Measurements from ENCODE around the gene ENOSF1.

The ENOSF1 gene

DNA sequence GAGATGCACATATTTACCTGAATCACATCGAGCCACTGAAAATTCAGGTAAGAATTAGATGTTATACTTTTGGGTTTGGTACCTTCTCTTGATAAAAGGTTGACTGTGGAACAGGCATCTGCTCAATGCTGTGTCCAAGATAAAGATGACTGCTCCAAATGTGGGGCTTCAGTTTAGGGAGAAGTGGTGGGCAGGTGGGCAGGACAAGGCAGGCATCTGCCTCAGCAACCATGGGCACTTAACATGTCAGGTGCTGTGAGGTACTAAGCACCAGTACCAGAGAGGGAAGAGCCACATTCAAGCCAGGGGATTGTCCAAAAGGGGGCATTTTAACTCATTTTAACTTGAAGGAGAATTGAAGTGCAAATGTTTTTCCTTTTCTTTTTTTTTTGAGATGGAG is 41.0 kb downstream of the ENOSF1 start:
- no peak for DNase-seq

DNA sequence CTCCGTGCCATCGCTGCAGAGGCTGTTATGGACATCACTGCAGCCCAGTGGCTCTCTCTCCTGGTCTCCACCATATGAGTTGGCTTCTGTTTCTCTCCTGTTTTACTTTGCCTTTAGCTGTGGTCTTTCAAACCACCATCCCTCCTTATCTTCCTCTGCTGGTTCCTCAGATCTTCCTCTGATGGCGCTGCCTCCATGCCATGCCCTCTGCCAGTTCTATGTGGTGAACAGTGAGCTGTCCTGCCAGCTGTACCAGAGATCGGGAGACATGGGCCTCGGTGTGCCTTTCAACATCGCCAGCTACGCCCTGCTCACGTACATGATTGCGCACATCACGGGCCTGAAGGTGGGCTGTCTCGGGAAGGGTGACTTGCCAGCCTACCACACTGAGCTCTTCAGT is 41.9 kb downstream of the ENOSF1 start:
- DNase-seq: no peak

DNA sequence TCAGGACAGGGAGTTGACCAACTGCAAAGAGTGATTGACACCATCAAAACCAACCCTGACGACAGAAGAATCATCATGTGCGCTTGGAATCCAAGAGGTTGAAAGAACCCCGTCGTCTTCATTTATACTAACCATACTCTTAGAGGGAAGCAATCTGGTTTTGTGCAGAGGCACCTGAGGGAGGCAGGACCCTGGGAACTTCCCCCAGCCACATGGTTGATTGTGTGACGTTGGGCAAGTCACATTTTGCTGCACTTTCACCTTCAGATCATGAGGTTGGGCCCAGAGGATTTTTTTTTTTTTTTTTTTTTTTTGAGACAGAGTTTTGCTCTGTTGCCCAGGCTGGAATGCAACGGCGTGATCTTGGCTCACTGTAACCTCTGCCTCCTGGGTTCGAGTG is 43.4 kb downstream of the ENOSF1 start:
- no peak for DNase-seq

DNA sequence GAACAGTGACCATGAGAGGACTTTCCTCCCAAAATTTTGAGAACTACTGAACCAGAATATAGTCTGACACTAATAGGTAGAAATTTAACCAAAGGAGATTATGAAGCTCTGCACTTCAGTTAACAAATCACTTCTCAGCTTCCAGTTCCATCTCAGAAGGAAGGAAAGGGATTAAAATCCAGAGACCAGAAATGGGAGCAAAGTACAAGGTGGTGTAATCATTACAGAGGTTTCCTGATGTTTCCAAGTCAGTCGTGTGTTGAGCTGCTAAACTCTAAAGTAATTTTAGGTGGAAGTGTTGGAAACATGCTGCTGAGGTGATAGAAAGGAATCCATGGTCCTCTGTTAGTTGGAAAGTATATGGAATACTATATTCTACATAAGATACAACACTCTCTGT is 44.2 kb downstream of the ENOSF1 start:
- DNase-seq: no peak

DNA sequence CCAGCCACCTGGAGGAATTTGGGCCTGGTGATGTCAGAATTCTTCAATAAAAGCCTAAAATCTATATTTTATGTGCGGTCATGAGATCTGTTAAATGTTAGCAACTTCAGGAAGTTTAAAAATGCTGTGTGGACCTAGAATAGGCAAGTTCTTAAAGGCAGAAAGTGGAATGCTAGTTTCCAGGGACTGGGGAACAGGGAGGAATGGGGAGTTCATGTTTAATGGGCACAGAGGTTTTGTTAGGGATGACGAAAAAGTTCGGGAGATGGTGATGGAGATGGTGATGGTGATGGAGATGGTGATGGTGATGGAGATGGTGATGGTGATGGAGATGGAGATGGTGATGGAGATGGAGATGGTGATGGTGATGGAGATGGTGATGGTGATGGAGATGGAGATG is 45.8 kb downstream of the ENOSF1 start:
- DNase-seq: no peak

DNA sequence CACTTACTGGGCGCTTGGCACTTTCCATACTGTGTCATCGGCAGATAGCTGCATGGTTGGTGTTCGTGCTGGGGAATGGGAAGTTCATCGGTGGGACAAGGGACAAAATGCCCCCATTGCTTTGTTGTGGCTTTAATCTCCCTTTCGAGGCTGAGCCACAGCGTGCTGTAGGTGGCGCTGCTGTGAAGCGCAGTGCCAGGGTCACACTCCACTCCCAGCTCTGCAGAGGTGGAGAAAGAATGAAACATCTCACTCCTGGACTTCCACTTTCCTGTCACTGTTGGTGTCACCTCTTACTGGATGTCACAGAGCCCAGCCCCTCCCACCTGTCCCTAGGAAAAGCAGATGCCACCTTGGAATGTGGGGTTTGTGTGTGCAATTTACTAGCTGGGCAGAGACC is 46.3 kb downstream of the ENOSF1 start:
- no peak for DNase-seq

DNA sequence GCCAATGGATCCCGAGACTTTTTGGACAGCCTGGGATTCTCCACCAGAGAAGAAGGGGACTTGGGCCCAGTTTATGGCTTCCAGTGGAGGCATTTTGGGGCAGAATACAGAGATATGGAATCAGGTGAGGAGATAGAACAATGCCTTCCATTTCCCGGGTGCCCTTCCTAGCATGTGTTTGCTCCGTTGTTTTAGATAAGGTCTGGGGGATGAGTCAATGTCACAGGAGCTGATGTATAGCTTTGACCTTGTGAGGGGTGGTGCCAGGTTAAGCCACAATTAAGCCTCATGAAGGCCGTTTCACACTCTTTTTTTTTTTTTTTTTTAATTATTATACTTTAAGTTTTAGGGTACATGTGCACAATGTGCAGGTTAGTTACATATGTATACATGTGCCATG is 50.2 kb downstream of the ENOSF1 start:
- no peak for DNase-seq

DNA sequence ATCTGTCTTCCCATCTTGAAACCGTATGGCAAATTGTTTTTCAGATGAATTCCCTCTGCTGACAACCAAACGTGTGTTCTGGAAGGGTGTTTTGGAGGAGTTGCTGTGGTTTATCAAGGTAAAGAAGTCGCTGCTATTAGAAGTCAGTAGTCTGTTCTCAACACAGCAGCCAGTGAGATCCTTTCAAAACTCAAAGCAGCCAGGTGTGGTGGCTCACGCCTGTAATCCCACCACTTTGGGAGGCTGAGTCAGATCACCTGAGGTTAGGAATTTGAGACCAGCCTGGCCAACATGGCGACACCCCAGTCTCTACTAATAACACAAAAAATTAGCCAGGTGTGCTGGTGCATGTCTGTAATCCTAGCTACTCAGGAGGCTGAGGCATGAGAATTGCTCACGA is 52.8 kb downstream of the ENOSF1 start:
- DNase-seq: no peak

DNA sequence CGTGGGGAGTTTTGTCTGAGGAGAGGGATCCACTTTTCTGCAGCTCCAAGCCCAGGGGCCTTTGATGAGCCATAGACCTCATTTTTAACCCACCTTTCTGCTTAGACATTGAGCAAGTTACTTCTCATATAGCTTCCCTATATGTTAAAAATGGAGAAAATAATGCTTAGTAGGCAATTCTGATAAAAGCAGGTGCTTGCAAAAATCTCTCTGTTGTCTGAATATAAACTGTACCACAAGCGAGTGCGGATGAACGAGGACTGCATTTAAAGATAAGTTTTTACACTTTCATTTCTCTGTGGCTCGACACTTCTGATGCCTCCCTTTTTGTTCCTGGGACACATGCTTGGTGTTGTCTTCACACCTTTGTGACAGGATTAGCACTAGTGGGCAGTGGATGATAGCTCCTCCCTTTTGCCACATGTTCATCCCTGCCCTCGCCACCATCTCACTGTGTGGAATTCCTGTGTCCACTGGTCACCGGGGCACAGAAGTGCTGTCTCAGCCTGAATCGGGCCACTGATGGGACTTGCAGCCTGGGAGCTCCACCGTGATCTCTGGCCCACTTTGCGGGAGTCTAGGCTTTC is 53.4 kb downstream of the ENOSF1 start:
- DNase-seq: no peak

DNA sequence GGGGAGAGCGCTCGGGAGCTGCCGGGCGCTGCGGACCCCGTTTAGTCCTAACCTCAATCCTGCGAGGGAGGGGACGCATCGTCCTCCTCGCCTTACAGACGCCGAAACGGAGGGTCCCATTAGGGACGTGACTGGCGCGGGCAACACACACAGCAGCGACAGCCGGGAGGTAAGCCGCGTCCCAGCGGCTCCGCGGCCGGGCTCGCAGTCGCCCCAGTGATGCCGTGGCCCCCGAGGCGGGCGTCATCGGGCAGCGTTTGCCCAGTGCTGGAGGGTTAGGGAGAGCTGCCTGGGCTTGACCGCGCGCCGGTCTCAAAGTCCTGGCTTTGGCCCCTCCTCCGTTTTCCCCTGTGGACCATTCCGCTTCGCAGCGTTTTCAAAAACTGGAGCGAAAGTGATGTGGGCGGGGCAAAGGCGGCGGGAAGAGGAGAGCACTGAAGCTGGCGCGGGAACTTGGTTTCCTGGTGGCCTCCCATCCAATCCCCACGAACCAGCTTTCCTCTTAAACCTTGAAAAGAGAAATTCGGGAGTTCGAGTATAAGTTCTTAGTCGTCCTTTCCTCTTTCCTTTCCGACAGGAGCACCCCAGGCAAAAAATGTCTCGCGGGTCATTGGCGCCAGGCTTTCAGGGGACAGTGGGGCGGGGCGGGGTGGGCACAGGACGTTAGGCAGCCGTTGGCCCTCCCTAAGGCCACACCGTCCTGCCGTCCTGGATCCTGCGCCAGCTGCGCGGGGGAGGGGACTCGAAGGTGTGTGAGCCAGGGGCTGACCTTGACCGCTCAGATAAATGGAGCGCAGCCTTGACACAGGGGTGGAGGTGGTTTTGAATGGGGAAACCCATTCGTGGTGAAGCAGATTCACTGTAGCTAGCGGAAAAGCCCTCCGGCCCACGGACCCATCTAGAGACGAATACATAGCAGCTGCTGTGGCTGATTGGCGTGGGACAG is 54.2 kb downstream of the ENOSF1 start:
- DNase-seq: peak; percentile 58

DNA sequence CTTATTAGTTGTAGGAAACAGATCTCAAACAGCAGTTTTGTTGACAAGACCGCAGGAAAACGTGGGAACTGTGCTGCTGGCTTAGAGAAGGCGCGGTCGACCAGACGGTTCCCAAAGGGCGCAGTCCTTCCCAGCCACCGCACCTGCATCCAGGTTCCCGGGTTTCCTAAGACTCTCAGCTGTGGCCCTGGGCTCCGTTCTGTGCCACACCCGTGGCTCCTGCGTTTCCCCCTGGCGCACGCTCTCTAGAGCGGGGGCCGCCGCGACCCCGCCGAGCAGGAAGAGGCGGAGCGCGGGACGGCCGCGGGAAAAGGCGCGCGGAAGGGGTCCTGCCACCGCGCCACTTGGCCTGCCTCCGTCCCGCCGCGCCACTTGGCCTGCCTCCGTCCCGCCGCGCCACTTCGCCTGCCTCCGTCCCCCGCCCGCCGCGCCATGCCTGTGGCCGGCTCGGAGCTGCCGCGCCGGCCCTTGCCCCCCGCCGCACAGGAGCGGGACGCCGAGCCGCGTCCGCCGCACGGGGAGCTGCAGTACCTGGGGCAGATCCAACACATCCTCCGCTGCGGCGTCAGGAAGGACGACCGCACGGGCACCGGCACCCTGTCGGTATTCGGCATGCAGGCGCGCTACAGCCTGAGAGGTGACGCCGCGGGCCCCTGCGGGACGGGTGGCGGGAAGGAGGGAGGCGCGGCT is 55.0 kb downstream of the ENOSF1 start, which contains the start of gene TYMS:
TSS of gene TYMS (plus strand) at position 343 of the 690 bp plus-strand sequence. CDS start at position 433, 90 bp downstream.
- no peak for DNase-seq

DNA sequence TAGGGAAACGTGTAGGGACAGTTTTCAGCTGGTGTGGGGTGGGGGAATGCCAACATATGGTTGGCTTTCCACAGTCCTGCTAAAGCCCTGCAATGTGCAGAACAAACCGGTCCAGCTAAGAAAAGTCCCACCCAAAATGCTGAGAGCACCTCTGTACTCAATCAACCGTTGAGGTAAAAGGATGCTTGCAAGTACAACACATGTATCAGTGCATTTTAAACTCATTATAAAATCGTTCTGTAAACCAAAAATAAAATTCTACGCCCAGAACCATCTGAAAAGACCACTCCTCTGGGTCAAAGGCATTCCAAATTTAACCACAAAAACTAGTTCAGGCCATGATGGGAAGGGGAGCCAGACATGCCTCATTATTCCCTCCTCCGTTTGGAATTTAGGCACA is 57.0 kb downstream of the ENOSF1 start:
- no peak for DNase-seq

DNA sequence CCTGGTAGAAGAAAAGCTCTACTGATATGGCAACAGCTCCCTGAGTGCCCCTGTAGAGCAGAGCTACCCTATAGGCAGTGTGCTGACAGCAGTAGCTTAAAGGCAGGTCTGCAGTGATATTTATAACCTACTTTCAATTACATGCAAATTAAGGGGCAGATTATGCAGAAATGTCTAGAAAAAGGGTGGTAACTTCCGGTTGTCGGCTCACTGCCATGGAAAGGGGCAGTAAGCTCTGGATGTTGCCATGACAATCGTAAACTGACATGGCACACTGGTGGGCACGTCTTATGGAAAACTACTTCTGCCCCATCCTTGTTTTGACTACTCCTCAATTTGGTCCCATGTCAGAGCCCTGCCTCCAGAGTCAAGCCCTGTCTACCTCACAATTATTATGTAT is 57.8 kb downstream of the ENOSF1 start:
- no peak for DNase-seq

DNA sequence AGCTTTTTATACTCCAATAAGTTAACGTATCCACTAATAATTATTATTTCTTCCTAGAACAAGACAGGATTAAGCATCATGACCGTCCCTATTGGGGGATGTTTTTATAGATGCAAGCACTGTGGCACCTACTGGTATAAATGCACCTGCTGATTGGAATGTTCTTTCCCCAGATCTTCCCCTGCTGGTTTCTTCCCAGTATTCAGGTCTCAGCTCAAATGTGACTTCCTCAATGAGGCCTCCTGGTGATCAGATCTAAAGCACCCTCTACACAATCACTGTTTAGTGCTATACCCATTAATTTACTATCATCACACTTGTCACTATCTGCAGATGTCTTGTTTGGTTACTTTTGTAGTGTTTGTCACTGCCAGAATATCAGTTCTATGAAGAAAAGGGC is 58.9 kb downstream of the ENOSF1 start:
- no peak for DNase-seq

DNA sequence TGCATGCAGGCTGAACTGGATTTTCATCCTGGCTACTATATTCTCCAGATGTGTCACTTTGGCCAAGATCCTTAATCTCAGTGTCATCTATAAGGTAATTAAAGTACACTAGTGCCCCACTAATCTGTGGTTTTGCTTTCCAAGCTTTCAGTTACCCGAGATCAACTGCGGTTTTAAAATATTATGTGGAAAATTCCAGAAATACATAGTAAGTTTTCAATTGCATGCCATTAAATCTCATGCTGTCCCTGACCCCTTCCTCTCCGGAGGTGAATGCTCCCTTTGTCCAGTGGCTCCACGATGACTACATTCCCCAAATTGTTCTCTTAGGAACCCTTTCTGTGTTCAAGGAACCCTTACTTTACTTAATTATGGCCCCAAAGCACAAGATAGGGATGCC is 60.3 kb downstream of the ENOSF1 start:
- no peak for DNase-seq

DNA sequence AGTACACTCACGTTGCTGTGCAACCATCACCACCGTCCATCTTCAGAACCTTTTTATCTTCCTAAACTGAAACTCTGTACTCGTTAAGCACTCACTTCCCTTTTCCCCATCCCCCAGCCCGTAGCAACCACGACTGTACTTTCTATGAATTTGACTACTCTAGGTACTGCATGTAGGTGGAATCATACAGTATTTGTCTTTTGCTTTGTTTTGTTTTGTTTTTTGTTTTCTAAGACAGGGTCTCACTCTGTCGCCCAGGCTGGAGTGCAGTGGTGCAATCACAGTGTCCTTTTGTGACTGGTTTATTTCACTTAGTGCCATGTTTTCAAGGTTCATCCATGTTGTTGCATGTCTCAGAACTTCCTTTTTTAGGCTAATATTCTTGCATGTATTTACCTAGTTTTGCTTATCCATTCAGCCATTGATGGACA is 62.0 kb downstream of the ENOSF1 start:
- DNase-seq: no peak

DNA sequence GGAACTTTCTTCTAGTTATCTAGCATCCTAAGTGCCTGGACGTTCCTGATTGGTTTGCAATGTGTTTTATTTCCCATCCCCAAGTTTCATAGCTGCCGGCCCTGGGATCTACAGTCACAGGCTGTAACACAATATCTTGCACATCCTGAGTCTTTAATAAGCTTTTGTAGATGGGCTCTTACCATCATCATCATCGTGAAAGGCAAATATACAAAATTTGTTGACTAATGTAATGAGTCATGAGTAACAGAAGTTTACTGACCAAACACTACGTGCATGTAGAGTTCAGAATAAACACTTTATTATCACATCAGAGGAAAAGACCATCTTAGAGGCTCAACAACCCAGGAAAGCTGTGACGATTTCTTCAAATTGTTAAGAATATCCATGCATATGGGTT is 63.1 kb downstream of the ENOSF1 start:
- no peak for DNase-seq

DNA sequence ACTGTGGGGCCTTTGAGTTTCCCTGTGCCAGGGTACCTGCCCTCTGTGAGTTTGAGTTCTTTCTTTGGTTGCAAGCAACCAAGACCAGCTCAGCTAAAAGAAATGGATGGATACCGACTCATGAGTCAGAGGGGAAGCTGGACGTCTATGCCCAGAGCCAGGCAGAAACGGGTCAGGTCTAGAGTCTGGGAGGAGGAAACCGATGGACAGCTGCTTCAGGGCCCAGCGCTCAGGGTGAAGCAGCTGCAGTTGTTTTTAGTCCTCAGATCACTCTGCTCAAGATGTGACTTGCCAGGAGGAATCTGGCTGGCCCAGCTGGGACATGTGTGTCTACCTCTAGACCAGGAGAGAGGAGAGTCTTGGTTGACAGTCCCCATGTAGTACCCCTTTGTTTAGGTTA is 65.1 kb downstream of the ENOSF1 start:
- no peak for DNase-seq

DNA sequence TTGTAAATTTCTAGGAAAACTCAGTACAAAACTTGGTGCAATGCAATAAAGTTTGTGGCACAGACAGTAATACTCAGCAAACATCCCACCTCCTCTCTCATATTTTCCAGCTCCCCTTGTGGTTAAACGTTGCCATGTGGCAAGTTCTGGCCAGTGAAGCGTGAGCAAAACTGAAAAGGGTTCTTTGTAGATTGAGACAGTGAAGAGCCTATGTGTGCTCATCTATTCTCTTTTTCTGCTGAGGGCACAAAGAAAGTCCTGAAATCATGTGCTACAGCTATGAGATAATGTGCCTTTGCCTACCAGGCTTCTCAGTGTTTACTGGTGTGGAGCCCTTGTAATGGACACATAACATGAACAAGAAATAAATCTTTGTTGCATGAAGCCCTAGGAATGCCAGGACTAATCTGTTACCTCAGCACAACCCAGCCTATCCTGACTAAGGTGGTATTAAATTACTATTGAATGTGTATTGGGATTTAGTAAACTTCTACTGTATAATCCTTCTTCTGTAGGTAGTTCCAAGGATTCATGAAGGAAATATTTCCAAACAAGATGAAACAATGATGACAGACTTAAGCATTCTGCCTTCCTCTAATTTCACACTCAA is 67.9 kb downstream of the ENOSF1 start:
- DNase-seq: no peak

DNA sequence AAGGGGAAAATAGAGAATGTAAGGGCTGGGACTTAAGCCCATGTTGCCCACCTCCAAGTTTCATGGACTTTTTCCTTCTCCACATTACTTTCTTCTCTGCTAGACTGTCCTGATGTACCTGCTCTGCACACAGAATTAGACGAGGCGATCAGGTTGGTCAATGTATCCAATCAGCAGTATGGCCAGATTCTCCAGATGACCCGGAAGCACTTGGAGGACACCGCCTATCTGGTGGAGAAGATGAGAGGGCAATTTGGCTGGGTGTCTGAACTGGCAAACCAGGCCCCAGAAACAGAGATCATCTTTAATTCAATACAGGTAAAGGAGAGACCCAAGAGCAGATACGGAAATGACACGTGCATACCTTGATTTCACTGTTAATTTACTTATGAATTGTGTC is 71.2 kb downstream of the ENOSF1 start:
- DNase-seq: no peak

DNA sequence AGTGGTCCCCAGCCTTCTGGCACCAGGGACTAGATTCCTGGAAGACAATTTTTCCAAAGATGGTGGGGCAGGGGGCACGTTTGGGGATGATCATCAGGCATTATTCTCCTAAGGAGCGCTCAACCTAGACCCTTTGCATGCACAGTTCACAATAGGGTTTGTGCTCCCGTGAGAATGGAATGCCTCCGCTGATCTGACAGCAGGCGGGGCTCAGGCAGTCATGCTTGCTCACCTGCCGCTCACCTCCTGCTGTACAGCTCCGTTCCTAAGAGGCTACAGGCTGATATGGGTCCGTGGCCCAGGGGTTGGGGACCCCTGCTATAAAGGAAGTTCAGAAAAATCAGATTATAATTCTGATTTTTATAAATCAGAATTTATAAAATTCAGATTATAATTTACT is 77.3 kb downstream of the ENOSF1 start:
- DNase-seq: no peak

DNA sequence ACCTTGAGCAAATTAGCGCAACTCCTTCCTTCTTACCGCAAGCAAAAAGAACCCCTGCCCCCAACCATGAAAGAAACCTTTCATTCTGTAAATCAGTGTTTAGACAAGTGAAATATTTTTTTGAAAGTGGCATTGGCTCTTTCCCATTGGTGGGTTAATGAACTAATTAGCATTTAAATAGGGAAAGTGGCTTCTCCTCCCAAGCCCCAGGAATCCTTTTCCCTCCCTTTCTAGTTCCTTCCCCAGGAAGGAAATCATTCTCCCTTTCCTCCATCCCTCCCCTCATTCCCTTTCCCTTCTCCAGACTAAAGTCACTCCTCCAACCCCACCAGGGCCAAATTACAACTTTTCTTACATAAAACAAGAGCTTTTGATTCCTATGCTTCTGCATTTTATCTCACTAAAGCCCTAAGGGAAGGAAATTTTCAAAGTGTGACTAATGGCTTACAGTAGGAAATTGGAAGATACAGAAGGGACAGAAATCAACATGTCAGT is 77.8 kb downstream of the ENOSF1 start:
- DNase-seq: no peak

DNA sequence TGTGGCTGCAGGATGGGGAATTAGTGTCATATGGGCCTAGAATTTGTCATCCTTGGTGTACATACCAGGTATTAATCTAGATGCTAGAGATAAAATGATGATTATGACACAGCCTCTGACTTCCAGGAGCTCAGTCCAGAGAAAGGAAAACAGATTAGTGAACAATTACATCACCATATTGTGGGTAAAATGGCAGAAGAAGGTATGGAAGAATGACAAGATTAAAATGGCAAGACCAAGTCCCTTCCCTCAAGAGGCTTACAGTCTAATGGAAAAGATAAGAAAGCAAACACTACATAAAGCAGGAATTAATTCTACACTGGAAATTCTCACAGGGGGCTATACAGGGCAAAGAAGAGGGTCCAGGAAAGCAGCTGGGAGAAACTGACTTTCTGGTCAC is 80.9 kb downstream of the ENOSF1 start:
- DNase-seq: no peak

Measured in T1000 (cell line).